Measurements from ENCODE around the gene SLC7A6. TPM values are rescaled to one million over a fixed set of nuclear protein-coding genes. Genes with fewer than 3 reads are reported as not detected.

The SLC7A6 gene
- total and polyA plus RNA-seq, 2 of the 8 experiments (the other 6 are each of a cell fraction or from before 2014, with no cell fraction given), result 28.0 to 37.8 TPM

DNA sequence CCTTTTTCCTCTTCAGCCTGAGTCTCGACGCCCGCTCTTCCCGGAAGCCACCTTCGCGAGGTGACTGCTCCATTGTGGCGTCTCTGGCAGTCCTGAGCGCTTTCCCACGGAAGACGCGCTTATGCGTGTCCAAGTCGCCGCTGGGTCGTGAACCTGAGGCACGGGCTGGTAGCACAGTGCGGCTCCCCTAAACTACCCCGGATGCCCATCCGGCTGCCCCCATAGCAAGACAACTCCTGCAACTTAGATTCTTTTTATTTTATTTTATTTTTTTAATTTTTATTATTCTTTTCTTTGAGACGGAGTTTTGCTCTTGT is 26.3 kb upstream of the SLC7A6 start (continued):
- no peak for TF ChIP-seq CHD7 (IDR thresholded peaks at IDR 0.05; ENCODE audit: insufficient replicate concordance, low read length)
- TF ChIP-seq BCL11A (IDR thresholded peaks at IDR 0.05; ENCODE audit: low read depth in 2 of 2, low read length in 2 of 2), result no peak
- TF ChIP-seq HDAC2 (IDR thresholded peaks at IDR 0.05; ENCODE audit: borderline replicate concordance in 1 of 2, low read depth in 2 of 2, low read length in 2 of 2), result 0 out of 4 replicates have a peak, but pooled peaks of 1 of the 2 experiments have one; percentile 20
- no peak for TF ChIP-seq BRCA1 (IDR thresholded peaks at IDR 0.05; ENCODE audit: low read depth, low read length)
